Spleen (tissue), 7 donors: ENCODE data around the gene DGKH.

Source experiments
- POLR2A ChIP-seq, 3 donors: fragments of 450-650 bp; IDR thresholded peaks; one replicate each; pipeline ENCODE4 v1.5.1; 2017; ENCODE audit warnings: antibody characterized with exemption in 3 of 3, mild to moderate bottlenecking in 1 of 3
- POLR2AphosphoS5 ChIP-seq, 3 donors: sonication (generic); formaldehyde crosslinking; IDR thresholded peaks; one replicate each; pipeline ENCODE4 v1.5.1; 2017; ENCODE audit warnings: antibody characterized with exemption in 3 of 3
- TF ChIP-seq, protein P1 (sequence below), 11 experiments: fragments of 200-600 bp in 7 of 11; fragments of 450-650 bp in 4 of 11; sonication (generic) in 4 of 11; IDR thresholded peaks in 8 of 11; conservative IDR thresholded peaks in 3 of 11; 1 replicate in 7 of 11; 2 replicates in 4 of 11; pipeline versions ENCODE4 v1.4.0 to v1.8.0; 2016 to 2021; ENCODE audit warnings: antibody characterized with exemption in 11 of 11, inconsistent platforms in 4 of 11, mild to moderate bottlenecking in 1 of 11
- donor health status: DM: no; HTN: no; CAD: no; lungs with moderate emphysema.
- donor health status: DM: no; HTN: no; CAD: no.
- donor health status: DM: no; HTN: no; CAD: no.

DNA sequence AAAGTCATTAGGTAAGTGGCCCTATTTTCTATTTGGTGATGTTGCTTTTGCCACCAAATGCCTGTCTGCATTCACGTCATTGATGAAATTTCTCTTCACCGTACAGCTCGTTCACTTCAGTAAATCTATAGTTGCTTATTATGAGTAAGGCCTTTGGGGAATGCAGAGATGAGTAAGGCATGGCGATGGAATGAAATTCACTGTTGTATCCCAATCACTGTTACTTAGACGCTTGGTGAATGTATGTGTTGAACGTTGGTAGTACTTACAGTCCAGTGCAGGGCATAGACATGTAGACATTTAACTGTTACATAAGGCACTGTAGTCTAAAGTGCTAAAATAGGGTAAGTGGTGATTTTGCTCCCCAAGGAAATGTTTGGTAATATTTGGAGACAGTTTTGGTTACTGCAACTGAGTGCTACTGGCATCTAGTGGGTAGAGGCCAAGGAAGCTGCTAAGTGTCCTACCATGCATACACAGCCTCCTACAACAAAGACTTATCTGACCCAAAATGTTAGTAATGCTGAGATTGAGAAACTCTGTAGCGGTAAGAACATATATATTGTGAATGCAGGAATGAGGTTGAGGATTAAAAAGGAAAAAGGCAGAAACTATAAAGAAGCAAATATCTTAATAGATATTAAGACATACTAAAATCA is 229.3 kb downstream of the DGKH start:
- TF ChIP-seq, protein P1, sequence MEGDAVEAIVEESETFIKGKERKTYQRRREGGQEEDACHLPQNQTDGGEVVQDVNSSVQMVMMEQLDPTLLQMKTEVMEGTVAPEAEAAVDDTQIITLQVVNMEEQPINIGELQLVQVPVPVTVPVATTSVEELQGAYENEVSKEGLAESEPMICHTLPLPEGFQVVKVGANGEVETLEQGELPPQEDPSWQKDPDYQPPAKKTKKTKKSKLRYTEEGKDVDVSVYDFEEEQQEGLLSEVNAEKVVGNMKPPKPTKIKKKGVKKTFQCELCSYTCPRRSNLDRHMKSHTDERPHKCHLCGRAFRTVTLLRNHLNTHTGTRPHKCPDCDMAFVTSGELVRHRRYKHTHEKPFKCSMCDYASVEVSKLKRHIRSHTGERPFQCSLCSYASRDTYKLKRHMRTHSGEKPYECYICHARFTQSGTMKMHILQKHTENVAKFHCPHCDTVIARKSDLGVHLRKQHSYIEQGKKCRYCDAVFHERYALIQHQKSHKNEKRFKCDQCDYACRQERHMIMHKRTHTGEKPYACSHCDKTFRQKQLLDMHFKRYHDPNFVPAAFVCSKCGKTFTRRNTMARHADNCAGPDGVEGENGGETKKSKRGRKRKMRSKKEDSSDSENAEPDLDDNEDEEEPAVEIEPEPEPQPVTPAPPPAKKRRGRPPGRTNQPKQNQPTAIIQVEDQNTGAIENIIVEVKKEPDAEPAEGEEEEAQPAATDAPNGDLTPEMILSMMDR (IDR thresholded peaks at IDR 0.05 in 8 of 11, conservative IDR thresholded peaks at IDR 0.05 in 3 of 11) = no peak
- TF ChIP-seq POLR2AphosphoS5 (IDR thresholded peaks at IDR 0.05) = no peak
- no peak for TF ChIP-seq POLR2A (IDR thresholded peaks at IDR 0.05)
